UCSD-AML1 (cell line): Measurements from ENCODE around the gene PRKAR2A.

Experiments
- DNase-seq: peaks from one replicate; lab custom pipeline; 2025; ENCODE audit not compliant: unreplicated experiment; lab: John Stamatoyannopoulos, UW

The PRKAR2A gene

GRCh38 chr3:48847504-48848423, at the start of gene PRKAR2A:
PRKAR2A (minus strand) TSS chr3:48847874; CDS start chr3:48847596, 278 bp downstream.
- DNase-seq: peak; percentile 92

- no peak for DNase-seq
These were observed 49.3 kb upstream of the PRKAR2A start for GRCh38 chr3:48896936-48897335.

GRCh38 chr3:48894516-48894915, 46.8 kb upstream of the PRKAR2A start:
- DNase-seq: no peak

- no peak for DNase-seq
These were observed 43.9 kb upstream of the PRKAR2A start for GRCh38 chr3:48891606-48892005.

GRCh38 chr3:48885753-48886152, 38.1 kb upstream of the PRKAR2A start:
- DNase-seq: no peak

- no peak for DNase-seq
These were observed 34.0 kb upstream of the PRKAR2A start for GRCh38 chr3:48881652-48882114.

GRCh38 chr3:48881006-48881405, 33.3 kb upstream of the PRKAR2A start:
- no peak for DNase-seq

- DNase-seq: no peak
These were observed 32.3 kb upstream of the PRKAR2A start for GRCh38 chr3:48879994-48880377.

GRCh38 chr3:48879307-48879993, 31.8 kb upstream of the PRKAR2A start:
- no peak for DNase-seq

- no peak for DNase-seq
These were observed 30.0 kb upstream of the PRKAR2A start for GRCh38 chr3:48877671-48878070.

GRCh38 chr3:48863122-48863521, 15.4 kb upstream of the PRKAR2A start:
- no peak for DNase-seq

GRCh38 chr3:48859206-48859605, 11.5 kb upstream of the PRKAR2A start:
- no peak for DNase-seq

GRCh38 chr3:48858709-48859108, 11.0 kb upstream of the PRKAR2A start:
- DNase-seq: no peak

GRCh38 chr3:48857641-48858040, 10.0 kb upstream of the PRKAR2A start:
- DNase-seq: no peak

GRCh38 chr3:48856469-48856868, 8.8 kb upstream of the PRKAR2A start:
- no peak for DNase-seq

- DNase-seq: no peak
These were observed 8.2 kb upstream of the PRKAR2A start for GRCh38 chr3:48855681-48856447.

- DNase-seq: no peak
These were observed 4.5 kb upstream of the PRKAR2A start for GRCh38 chr3:48852151-48852550.

GRCh38 chr3:48851407-48851806, 3.7 kb upstream of the PRKAR2A start:
- no peak for DNase-seq

GRCh38 chr3:48848816-48849515, 1.3 kb upstream of the PRKAR2A start:
- no peak for DNase-seq

- DNase-seq: peak; percentile 65
These were observed 596 bp downstream of the PRKAR2A start for GRCh38 chr3:48847053-48847503.

- DNase-seq: no peak
These were observed 2.5 kb downstream of the PRKAR2A start for GRCh38 chr3:48845170-48845569.
